Right lobe of liver (tissue), 6 donors: ENCODE data around the gene PIGQ. TPM values are rescaled to one million over a fixed set of nuclear protein-coding genes. Genes with fewer than 3 reads are reported as not detected.

Experiments
- ATAC-seq, 4 donors: fragments of 200-7000 bp; cut with Tn5 transposase; one replicate each; pipeline ENCODE4 v1.9.1; 2020; ENCODE audit warnings: mild to moderate bottlenecking in 4 of 4, moderate library complexity in 4 of 4
- DNase-seq, 3 donors: peaks; one replicate each; pipeline ENCODE4 v3.0.0-alpha.2; 2020
- H3K27ac ChIP-seq, 3 donors: fragments of 200-600 bp; one replicate each; pipeline ENCODE4 v1.8.0; 2022
- H3K27me3 ChIP-seq, 2 donors: fragments of 200-600 bp; one replicate each; pipeline ENCODE4 v1.8.0; 2022
- H3K36me3 ChIP-seq, 4 donors: fragments of 200-600 bp; sonication (generic) in 1 of 4; one replicate each; pipeline versions ENCODE4 v1.5.1 to v1.8.0; 2017 to 2022; ENCODE audit warnings: control low read depth in 1 of 4
- H3K4me1 ChIP-seq, 4 donors: fragments of 200-600 bp; sonication (generic) in 1 of 4; one replicate each; pipeline versions ENCODE4 v1.5.1 to v1.8.0; 2017 to 2022; ENCODE audit warnings: control low read depth in 1 of 4
- H3K4me3 ChIP-seq, 3 donors: fragments of 200-600 bp; one replicate each; pipeline ENCODE4 v1.8.0; 2022
- H3K9me3 ChIP-seq, 4 donors: fragments of 200-600 bp; sonication (generic) in 1 of 4; one replicate each; pipeline versions ENCODE4 v1.5.1 to v1.8.0; 2017 to 2022; ENCODE audit warnings: control low read depth in 1 of 4
- POLR2A ChIP-seq: fragments of 450-650 bp; IDR thresholded peaks from one replicate; pipeline ENCODE4 v1.6.1; 2017; ENCODE audit warnings: antibody characterized with exemption, mild to moderate bottlenecking
- WGBS: methylation state at CpG from one replicate; pipeline ENCODE4 v1.1.6; 2018; ENCODE audit warnings: low coverage, low lambda C conversion rate; ENCODE audit not compliant: insufficient coverage; ENCODE audit errors: missing lambda C conversion rate; 5-methylcytosine and 5-hydroxymethylcytosine counted together
- intact Hi-C, 2 donors: fragments of 100-400 bp; cut with DNase I; formaldehyde crosslinking; loops; one replicate each; pipeline versions ENCODE4 v1.11.2 to v1.14.1; 2022
- total RNA-seq, 6 experiments: library from RNA; depleted of rRNA in 2 of 6; stranded (reverse); fragments of >200 nt in 2 of 6; fragmentation: NEBNext Ultra II Directional in 3 of 6; extraction: Animal tissue kit (Norgen Biotek cat#: 25700) in 3 of 6; gene quantifications; one replicate each; pipeline versions ENCODE4 v1.1.0 to v1.2.4, GENCODE V29; 2016 to 2023
- TF ChIP-seq, protein P1 (sequence below), 4 donors: fragments of 200-600 bp in 3 of 4; fragments of 450-650 bp in 1 of 4; IDR thresholded peaks; one replicate each; pipeline versions ENCODE4 v1.5.1 to v1.8.0; 2016 to 2022; ENCODE audit warnings: antibody characterized with exemption in 4 of 4, mild to moderate bottlenecking in 2 of 4
- donor health status: DM: no; HTN: yes; CAD: no.
- donor health status: DM: no; HTN: no; CAD: no.
- donor health status: DM: no; HTN: no; CAD: no.
- donor health status: DM: no; HTN: yes; CAD: no.
- donor health status: DM: no; HTN: yes; CAD: no.

Gene PIGQ
- total RNA-seq, 6 experiments from 2014 or later = 19.5 to 32.0 (median 27.8) TPM

DNA sequence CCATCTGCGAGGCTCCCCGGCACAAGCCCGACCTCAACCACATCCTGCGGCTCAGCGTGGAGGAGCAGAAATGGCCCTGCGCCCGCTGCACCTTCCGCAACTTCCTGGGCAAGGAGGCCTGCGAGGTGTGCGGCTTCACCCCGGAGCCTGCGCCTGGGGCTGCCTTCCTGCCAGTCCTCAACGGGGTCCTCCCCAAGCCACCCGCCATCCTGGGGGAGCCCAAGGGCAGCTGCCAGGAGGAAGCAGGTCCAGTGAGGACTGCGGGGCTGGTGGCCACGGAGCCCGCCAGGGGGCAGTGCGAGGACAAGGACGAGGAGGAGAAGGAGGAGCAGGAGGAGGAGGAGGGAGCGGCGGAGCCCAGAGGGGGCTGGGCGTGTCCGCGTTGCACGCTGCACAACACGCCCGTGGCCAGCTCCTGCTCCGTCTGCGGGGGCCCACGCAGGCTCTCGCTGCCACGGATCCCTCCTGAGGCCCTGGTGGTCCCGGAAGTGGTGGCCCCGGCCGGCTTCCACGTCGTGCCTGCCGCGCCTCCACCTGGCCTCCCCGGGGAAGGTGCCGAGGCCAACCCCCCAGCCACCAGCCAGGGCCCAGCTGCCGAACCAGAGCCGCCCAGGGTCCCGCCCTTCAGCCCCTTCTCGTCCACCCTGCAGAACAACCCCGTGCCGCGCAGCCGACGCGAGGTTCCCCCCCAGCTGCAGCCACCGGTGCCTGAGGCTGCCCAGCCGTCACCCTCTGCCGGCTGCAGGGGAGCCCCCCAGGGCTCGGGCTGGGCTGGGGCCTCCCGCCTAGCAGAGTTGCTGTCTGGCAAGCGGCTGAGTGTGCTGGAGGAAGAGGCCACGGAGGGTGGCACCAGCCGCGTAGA, 22.6 kb upstream of the PIGQ start:
- WGBS = no CpG with 5 or more reads among the region's 60 CpGs
- intact Hi-C loops = no loop called here
- DNase-seq (peak in 2 of 3 donors; percentile 62 to 79), ATAC-seq (peak in 2 of 4 donors; percentile 10 to 18)
- Histone ChIP-seq H3K36me3 (peaks cover 0 to 14% (median 4%) of the 10 kb centered on the region in 4 donors), H3K4me3 (no peak overlapping the region), H3K4me1 (peaks cover 0 to 16% (median 5%) of the 10 kb centered on the region in 4 donors), H3K9me3 (no peaks in the 10 kb centered on the region), H3K27me3 (no peaks in the 10 kb centered on the region), H3K27ac (no peak overlapping the region)
- TF ChIP-seq POLR2A = no peak
- TF ChIP-seq, protein P1, sequence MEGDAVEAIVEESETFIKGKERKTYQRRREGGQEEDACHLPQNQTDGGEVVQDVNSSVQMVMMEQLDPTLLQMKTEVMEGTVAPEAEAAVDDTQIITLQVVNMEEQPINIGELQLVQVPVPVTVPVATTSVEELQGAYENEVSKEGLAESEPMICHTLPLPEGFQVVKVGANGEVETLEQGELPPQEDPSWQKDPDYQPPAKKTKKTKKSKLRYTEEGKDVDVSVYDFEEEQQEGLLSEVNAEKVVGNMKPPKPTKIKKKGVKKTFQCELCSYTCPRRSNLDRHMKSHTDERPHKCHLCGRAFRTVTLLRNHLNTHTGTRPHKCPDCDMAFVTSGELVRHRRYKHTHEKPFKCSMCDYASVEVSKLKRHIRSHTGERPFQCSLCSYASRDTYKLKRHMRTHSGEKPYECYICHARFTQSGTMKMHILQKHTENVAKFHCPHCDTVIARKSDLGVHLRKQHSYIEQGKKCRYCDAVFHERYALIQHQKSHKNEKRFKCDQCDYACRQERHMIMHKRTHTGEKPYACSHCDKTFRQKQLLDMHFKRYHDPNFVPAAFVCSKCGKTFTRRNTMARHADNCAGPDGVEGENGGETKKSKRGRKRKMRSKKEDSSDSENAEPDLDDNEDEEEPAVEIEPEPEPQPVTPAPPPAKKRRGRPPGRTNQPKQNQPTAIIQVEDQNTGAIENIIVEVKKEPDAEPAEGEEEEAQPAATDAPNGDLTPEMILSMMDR (IDR thresholded peaks at IDR 0.05) = peak in 2 of 4 donors; percentile 16 to 25

DNA sequence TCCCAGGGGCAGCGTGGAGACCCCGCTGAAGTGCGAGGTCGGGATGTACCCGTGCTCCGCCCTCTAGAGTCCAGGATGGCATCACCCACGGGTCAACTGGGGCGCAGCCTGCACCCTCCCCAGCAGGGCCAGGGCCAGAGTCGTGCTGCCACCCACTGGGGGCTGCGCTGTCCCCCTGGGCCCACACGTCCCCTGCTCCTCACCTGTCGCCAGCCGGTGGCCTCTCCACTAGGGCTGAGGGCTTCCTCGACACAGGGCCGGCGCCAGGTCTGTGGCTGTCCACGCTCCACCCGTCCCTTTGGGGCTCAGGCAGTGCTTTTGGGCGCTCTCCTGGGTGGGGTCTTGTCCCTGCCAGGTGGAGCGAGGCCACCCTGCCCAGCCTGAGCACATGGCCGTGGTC, 21.2 kb upstream of the PIGQ start:
- no peak for DNase-seq
- 100% methylated on average over 1 of the region's 21 CpGs for WGBS
- ATAC-seq = no peak
- H3K27me3 ChIP-seq = no peaks in the 10 kb centered on the region
- H3K4me1 ChIP-seq = peaks cover 0 to 6% (median 3%) of the 10 kb centered on the region in 4 donors
- no peaks in the 10 kb centered on the region for H3K9me3 ChIP-seq
- peaks cover 0 to 17% (median 5%) of the 10 kb centered on the region in 4 donors for H3K36me3 ChIP-seq
- H3K4me3 ChIP-seq = no peak overlapping the region
- no peak overlapping the region for H3K27ac ChIP-seq
- TF ChIP-seq POLR2A = no peak
- TF ChIP-seq, protein P1 (IDR thresholded peaks at IDR 0.05) = no peak
- intact Hi-C loops = no loop called here

DNA sequence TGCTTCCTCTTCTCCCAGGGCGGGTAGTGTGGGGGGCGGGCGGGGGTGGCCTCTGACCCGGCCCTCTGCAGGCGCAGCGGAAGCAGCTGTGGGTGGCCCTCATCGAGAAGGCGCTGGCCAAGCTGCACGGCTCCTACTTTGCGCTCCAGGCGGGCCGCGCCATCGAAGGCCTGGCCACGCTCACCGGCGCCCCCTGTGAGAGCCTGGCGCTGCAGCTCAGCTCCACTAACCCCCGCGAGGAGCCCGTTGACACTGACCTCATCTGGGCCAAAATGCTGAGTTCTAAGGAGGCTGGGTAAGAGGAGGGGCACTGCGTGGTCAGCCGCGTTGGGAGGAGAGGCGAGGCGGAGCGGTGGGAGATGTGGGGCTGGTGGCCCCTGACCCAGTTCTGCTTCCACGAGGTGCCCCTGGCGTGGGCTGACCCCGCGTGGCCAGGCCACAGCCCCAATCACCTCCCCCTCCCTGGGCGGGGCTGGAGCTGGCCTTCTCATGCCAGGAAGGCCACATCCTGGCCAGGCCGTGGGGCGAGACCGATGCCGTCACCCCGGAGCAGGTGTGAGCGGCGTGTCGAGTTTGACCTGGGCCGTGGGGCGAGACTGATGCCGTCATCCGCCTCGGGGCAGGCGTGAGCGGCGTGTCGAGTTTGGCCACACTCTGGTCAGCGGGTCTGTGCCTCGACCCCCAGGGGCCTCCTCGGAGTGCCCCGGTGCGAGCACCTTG, 20.1 kb upstream of the PIGQ start:
- no peak for TF ChIP-seq POLR2A
- Histone ChIP-seq H3K4me3 (no peak overlapping the region), H3K9me3 (no peaks in the 10 kb centered on the region), H3K27me3 (no peaks in the 10 kb centered on the region), H3K4me1 (no peaks in the 10 kb centered on the region), H3K27ac (no peak overlapping the region), H3K36me3 (peaks cover 0 to 17% (median 5%) of the 10 kb centered on the region in 4 donors)
- intact Hi-C loops = no loop called here
- no peak for DNase-seq
- WGBS = 97% methylated on average over 11 of the region's 54 CpGs
- no peak for ATAC-seq

DNA sequence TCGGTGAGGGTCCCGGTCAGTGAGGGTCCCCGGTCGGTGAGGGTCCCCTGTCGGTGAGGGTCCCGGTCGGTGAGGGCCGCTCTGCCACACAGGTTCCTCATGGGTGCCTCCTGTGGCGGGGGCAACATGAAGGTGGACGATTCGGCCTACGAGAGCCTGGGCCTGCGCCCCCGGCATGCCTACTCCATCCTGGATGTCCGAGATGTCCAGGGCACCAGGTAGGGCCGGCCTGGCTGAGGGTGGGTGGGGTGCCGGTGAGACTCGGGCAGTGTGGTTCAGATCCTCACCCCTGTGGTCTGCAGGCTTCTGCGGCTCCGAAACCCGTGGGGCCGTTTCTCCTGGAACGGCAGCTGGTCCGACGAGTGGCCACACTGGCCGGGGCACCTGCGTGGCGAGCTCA, 18.6 kb upstream of the PIGQ start:
- Histone ChIP-seq H3K36me3 (peaks cover 0 to 17% (median 5%) of the 10 kb centered on the region in 4 donors), H3K9me3 (no peaks in the 10 kb centered on the region), H3K4me3 (no peak overlapping the region), H3K27ac (no peak overlapping the region), H3K27me3 (no peaks in the 10 kb centered on the region), H3K4me1 (no peaks in the 10 kb centered on the region)
- ATAC-seq (no peak), DNase-seq (no peak)
- whole genome bisulfite sequencing = 100% methylated on average over 5 of the region's 28 CpGs
- no peak for TF ChIP-seq POLR2A
- TF ChIP-seq, protein P1 (IDR thresholded peaks at IDR 0.05) = no peak
- intact Hi-C loops = no loop called here

DNA sequence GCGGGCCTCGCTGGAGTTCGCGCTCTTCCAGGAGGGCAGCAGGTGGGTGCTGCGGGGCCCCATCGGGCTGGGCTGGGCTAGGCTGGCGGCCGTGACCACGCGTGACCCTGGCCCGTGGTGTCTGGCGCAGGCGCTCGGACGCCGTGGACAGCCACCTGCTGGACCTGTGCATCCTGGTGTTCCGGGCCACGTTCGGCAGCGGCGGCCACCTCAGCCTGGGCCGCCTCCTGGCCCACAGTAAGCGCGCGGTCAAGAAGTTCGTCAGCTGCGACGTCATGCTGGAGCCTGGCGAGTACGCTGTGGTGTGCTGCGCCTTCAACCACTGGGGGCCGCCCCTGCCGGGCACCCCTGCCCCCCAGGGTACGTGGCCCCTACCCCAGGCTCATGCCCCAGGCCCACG, 17.6 kb upstream of the PIGQ start:
- intact Hi-C loops = no loop called here
- Histone ChIP-seq H3K27ac (no peak overlapping the region), H3K9me3 (no peaks in the 10 kb centered on the region), H3K36me3 (peaks cover 0 to 17% (median 5%) of the 10 kb centered on the region in 4 donors), H3K27me3 (no peaks in the 10 kb centered on the region), H3K4me1 (no peaks in the 10 kb centered on the region), H3K4me3 (no peak overlapping the region)
- ATAC-seq (no peak), DNase-seq (no peak)
- 100% methylated on average over 4 of the region's 35 CpGs for WGBS
- TF ChIP-seq, protein P1 (IDR thresholded peaks at IDR 0.05) = no peak
- TF ChIP-seq POLR2A = no peak
